HG03196 (cell line): ENCODE measurements around the gene FGF2.
"Not testable (repeated sequence)": the region's sequence is repeated elsewhere in the genome, so short reads cannot be mapped to it uniquely, and the experiment has no call there.

ENCODE experiments used
- ATAC-seq: cut with Tn5 transposase; IDR thresholded peaks from one replicate; pipeline ENCODE4 v1.9.1; 2021; ENCODE audit not compliant: unreplicated experiment

Gene FGF2

DNA sequence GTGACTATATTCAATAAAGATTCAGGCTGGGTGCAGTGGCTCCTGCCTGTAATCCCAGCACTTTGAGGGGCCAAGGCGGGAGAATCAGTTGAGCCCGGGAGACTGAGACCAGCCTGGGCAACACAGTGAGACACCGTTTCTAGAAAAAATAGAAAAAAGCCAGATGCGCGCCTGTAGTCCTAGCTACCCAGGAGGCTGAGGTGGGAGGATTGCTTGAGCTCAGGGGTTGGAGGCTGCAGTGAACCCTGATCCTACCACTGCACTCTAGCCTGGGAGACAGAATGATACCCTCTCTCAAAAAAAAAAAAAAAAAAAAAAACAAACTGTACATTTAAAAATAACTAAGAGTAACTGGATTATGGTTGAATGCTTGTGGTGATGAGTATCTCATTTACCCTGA lies 94.7 kb downstream of the FGF2 start:
- no peak for ATAC-seq

DNA sequence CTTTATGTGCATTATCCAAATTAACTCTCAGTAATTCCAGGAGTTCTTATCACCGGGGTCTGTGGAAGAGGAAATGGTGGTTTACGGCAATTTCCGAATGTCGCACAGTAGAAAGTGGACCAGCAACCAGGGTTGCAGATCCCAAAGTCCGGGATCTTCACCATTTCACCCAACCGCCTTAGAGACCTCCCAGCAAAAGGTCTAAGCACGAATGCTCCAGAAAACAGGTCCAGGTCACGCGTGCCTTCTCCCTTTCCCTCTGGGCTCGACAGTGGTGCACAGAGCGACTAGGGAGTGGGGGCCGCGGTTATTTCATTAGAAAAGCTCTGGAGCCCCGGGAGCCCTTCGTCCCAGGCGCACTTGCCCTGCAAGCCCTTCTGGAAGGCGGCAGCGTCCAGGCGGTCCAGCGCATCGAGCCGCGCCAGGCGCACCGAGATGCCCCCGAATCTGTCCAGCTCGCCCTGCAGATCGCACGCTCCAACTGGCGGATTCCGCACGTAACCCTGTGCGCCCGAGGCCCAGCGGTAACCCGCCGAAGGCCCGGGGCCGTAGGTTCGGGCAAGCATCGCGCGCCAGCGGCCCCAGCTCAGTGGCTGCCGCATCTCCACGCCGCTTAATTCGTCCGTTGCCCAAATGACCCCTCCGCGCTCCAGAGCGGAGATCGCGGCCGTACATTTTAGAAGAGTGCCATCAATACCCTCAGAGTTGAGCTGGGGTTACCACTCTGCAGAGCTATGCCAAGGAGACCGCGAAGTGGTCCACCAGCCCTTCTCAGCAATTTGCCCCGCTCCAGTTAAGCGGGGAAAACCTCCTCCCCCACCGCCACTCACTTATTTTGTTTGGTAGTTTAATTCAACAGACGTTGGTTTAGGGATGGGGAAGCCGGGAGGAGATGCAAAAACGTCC lies 95.6 kb downstream of the FGF2 start, which contains the start of gene NUDT6:
TSS of gene NUDT6 (minus strand) at position 627 of the 906 bp plus-strand sequence. CDS start at position 602, 25 bp downstream.
- peak; percentile 77 for ATAC-seq

DNA sequence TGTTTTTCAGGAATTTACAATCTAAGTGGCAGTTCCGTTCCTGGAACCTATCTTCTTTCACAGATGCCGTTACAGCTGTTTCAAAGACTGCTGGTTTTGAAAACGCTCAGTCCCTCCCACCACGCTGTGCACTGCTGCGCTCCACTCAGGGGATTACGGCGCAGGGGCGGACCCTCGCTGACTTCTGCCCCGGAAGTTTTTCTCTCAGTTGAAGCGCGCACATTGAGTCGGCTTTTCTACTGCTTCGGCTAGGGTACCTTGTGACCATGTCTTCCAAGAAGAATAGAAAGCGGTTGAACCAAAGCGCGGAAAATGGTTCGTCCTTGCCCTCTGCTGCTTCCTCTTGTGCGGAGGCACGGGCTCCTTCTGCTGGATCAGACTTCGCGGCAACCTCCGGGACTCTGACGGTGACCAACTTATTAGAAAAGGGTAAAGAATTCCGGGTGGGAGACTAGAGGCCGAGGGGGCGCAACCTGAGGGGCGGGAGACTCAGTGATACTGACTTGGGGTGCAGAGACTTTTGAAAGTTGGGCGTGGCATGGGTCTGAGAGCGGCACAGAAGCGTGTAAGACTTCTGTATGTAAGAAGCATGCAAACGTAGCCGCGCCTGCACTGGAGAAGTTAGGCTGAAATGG lies 96.4 kb downstream of the FGF2 start:
- ATAC-seq = peak; percentile 96

DNA sequence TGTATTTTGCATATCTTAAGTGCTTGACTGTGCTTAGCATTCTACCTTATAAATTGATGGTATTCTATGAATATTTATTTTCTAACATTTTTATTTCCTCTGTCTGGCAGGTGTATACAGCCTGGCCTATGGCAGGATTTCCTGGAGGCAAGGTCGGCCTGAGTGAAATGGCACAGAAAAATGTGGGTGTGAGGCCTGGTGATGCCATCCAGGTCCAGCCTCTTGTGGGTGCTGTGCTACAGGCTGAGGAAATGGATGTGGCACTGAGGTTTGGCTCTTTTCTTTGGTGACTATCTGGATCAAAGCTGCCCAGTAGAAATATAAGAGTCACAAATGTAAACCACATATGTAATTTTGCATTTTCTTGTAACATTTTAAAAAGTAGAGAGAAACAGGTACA lies 102.3 kb downstream of the FGF2 start:
- ATAC-seq = no peak

DNA sequence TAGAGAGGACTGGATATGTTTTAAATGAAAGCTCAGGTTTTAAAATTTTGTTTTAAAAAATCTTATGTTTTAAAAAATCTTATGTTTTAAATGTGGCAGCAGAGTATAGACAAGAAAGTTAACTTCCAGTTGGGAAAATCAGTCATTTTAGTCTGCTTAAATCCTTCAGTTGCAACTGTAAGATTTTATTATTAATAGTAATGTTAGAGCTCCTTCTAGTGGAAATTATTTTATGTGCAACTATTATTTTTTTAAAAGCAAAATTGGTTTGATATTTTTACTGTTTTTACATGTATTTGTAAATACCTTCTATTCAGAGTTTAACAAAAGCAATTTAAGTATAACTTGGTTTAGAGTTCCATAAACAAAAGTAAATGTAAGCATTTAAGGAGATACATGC lies 104.2 kb downstream of the FGF2 start:
- ATAC-seq = no peak

DNA sequence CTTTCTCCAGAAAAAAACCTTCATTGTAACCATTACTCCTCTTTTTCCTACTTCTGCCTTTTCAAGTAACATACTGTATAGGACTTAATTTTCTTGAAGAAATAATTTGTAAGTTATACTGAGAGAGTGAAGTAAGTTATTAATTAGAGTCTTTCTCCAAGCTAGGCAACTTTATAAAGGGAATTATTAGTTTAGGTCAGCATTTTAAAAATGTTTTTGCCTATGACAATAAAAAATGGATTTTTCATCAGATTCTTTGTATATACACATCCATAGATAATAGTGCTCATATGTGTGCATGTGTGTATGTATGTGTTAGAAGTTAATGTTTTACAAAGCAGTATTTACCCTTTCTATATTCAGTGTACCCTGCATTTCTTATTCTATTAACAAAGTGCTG lies 106.1 kb downstream of the FGF2 start:
- no peak for ATAC-seq

DNA sequence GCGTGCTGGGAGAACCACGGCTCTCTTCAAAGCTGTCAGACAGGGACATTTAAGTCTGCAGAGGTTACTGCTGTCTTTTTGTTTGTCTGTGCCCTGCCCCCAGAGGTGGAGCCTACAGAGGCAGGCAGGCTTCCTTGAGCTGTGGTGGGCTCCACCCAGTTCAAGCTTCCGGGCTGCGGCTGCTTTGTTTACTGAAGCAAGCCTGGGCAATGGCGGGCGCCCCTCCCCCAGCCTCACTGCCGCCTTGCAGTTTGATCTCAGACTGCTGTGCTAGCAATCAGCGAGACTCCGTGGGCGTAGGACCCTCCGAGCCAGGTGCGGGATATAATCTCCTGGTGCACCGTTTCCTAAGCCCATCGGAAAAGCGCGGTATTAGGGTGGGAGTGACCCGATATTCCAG lies 118.5 kb downstream of the FGF2 start:
- ATAC-seq = not testable (repeated sequence)

DNA sequence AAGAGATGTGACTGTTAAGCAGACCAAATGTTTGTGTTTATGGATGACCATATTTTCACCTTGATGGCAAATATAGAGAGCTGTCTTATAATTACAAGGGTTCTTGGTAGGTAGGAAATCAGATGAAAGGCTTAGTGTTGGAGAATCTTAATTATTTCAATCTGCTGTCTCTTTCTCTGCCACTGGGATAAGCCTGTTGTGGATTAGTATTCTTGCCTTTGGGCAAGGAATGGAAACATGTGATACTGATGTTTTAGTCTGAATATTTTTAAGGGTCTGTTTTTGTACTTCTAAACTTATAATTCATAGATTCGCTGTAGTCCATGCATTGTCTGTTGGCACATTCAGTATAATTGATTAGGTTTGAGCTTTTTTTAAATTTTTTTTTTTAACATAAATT lies 119.5 kb downstream of the FGF2 start:
- ATAC-seq = no peak
